ENCODE data around the gene CNN1.

GRCh38 chr19:11560404-11561051, 21.9 kb downstream of the CNN1 start:
- peak; percentile 83 for TF ChIP-seq CTCF (conservative IDR thresholded peaks at IDR 0.05)
- TF ChIP-seq EZH2 (IDR thresholded peaks at IDR 0.05; ENCODE audit: low read depth): no peak

Data from PC-9 (cell line).